ENCODE data around the gene TK1.

TK1 gene

GRCh38 chr17:78137392-78138203 is 49.3 kb downstream of the TK1 start:
- no peak overlapping the region for H3K9ac ChIP-seq (ENCODE audit: low read depth, low read length)
- no peaks in the 10 kb centered on the region for H3K27me3 ChIP-seq (ENCODE audit: insufficient read depth, low read length, poor library complexity)
- peaks cover 44% of the 10 kb centered on the region for H4K20me1 ChIP-seq (ENCODE audit: insufficient read depth, low read length)
- no peak overlapping the region for H2AFZ ChIP-seq (ENCODE audit: low read depth, low read length)
- H3K79me2 ChIP-seq (ENCODE audit: insufficient read depth, low read length), result peaks cover 3% of the 10 kb centered on the region; the same call in 1 of the 2 replicates
- no peak overlapping the region for H3K27ac ChIP-seq (ENCODE audit: low read length)
- DNase-seq (peak; percentile 61), ATAC-seq (ENCODE audit: insufficient read depth, low read depth) (peak; percentile 49)
- TF ChIP-seq EZH2 (IDR thresholded peaks at IDR 0.05; ENCODE audit: borderline replicate concordance, low read depth, low read length, severe bottlenecking), result no peak
- TF ChIP-seq, protein P1, sequence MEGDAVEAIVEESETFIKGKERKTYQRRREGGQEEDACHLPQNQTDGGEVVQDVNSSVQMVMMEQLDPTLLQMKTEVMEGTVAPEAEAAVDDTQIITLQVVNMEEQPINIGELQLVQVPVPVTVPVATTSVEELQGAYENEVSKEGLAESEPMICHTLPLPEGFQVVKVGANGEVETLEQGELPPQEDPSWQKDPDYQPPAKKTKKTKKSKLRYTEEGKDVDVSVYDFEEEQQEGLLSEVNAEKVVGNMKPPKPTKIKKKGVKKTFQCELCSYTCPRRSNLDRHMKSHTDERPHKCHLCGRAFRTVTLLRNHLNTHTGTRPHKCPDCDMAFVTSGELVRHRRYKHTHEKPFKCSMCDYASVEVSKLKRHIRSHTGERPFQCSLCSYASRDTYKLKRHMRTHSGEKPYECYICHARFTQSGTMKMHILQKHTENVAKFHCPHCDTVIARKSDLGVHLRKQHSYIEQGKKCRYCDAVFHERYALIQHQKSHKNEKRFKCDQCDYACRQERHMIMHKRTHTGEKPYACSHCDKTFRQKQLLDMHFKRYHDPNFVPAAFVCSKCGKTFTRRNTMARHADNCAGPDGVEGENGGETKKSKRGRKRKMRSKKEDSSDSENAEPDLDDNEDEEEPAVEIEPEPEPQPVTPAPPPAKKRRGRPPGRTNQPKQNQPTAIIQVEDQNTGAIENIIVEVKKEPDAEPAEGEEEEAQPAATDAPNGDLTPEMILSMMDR (IDR thresholded peaks at IDR 0.05; ENCODE audit: borderline replicate concordance, extremely low read depth, low read length, poor library complexity, severe bottlenecking), result peak; percentile 77
- H3K36me3 ChIP-seq (ENCODE audit: insufficient read depth, low read length), result peaks cover 40% of the 10 kb centered on the region
- no peaks in the 10 kb centered on the region for H3K9me3 ChIP-seq (ENCODE audit: insufficient read depth, low read length, severe bottlenecking)
- H3K4me3 ChIP-seq (ENCODE audit: low read depth in 1 of 2, low read length in 2 of 2), result no peak overlapping the region
- H3K4me1 ChIP-seq (ENCODE audit: insufficient read depth, low read length), result peaks cover 16% of the 10 kb centered on the region
- H3K4me2 ChIP-seq (ENCODE audit: insufficient read depth, low read length), result no peak overlapping the region

GRCh38 chr17:78135858-78136500 is 50.9 kb downstream of the TK1 start:
- Histone ChIP-seq H3K27me3 (ENCODE audit: insufficient read depth, low read length, poor library complexity) (no peaks in the 10 kb centered on the region), H3K4me3 (ENCODE audit: low read depth in 1 of 2, low read length in 2 of 2) (no peak overlapping the region), H3K79me2 (ENCODE audit: insufficient read depth, low read length) (peaks cover 9% of the 10 kb centered on the region), H2AFZ (ENCODE audit: low read depth, low read length) (no peak overlapping the region), H3K27ac (ENCODE audit: low read length) (no peak overlapping the region), H4K20me1 (ENCODE audit: insufficient read depth, low read length) (peaks cover 47% of the 10 kb centered on the region), H3K4me2 (ENCODE audit: insufficient read depth, low read length) (no peak overlapping the region), H3K9me3 (ENCODE audit: insufficient read depth, low read length, severe bottlenecking) (no peaks in the 10 kb centered on the region), H3K36me3 (ENCODE audit: insufficient read depth, low read length) (peaks cover 42% of the 10 kb centered on the region), H3K4me1 (ENCODE audit: insufficient read depth, low read length) (peaks cover 32% of the 10 kb centered on the region), H3K9ac (ENCODE audit: low read depth, low read length) (no peak overlapping the region)
- no peak for ATAC-seq (ENCODE audit: insufficient read depth, low read depth)
- TF ChIP-seq EZH2 (IDR thresholded peaks at IDR 0.05; ENCODE audit: borderline replicate concordance, low read depth, low read length, severe bottlenecking), result no peak
- TF ChIP-seq, protein P1 (IDR thresholded peaks at IDR 0.05; ENCODE audit: borderline replicate concordance, extremely low read depth, low read length, poor library complexity, severe bottlenecking), result no peak
- DNase-seq, result no peak

DNA sequence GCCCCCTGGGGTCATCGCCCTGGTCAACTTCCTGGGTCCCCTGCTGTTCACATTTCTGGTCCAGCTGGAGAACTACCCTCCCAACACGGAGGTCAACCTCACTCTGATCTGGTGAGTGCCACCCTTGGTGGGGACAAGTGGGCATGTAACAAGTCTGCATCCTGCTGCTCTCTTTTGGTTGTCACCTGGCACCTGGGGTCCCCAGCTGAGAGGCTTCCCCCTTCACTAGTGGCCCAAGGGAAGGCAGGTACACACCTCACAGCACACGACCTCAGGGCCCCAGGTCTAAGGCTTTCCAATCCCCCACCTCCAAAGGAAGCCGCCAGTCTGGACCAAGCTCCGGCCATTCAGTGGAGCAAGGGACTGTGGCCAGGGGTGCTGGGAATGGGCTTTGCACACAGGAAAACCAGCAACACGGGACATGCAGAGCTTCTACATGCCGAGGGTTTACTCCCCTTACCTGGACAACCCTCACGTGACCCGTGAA is 51.9 kb downstream of the TK1 start:
- DNase-seq, result no peak
- Histone ChIP-seq H3K4me3 (ENCODE audit: low read depth in 1 of 2, low read length in 2 of 2) (no peak overlapping the region), H3K36me3 (ENCODE audit: insufficient read depth, low read length) (peaks cover 42% of the 10 kb centered on the region), H3K4me2 (ENCODE audit: insufficient read depth, low read length) (no peak overlapping the region), H3K9ac (ENCODE audit: low read depth, low read length) (no peak overlapping the region), H2AFZ (ENCODE audit: low read depth, low read length) (no peak overlapping the region), H3K27ac (ENCODE audit: low read length) (no peak overlapping the region), H3K79me2 (ENCODE audit: insufficient read depth, low read length) (peaks cover 12% of the 10 kb centered on the region), H3K27me3 (ENCODE audit: insufficient read depth, low read length, poor library complexity) (no peaks in the 10 kb centered on the region), H3K9me3 (ENCODE audit: insufficient read depth, low read length, severe bottlenecking) (no peaks in the 10 kb centered on the region), H3K4me1 (ENCODE audit: insufficient read depth, low read length) (peaks cover 42% of the 10 kb centered on the region), H4K20me1 (ENCODE audit: insufficient read depth, low read length) (peaks cover 47% of the 10 kb centered on the region)
- ATAC-seq (ENCODE audit: insufficient read depth, low read depth), result no peak
- TF ChIP-seq, protein P1 (IDR thresholded peaks at IDR 0.05; ENCODE audit: borderline replicate concordance, extremely low read depth, low read length, poor library complexity, severe bottlenecking), result no peak
- TF ChIP-seq EZH2 (IDR thresholded peaks at IDR 0.05; ENCODE audit: borderline replicate concordance, low read depth, low read length, severe bottlenecking), result no peak

Data from DND-41 (cell line).